Right ventricle myocardium superior (tissue), 1 donor: Measurements from ENCODE around the gene OGG1. TPM values are rescaled to one million over a fixed set of nuclear protein-coding genes. Genes with fewer than 3 reads are reported as not detected.
A peak's percentile ranks its signal among the peaks of the same experiment; 100 is the strongest.

Source experiments
- ATAC-seq: fragments of 200-7000 bp; cut with Tn5 transposase; one replicate; pipeline ENCODE4 v1.9.1; 2020; ENCODE audit warnings: mild to moderate bottlenecking; ENCODE audit not compliant: poor library complexity
- DNase-seq: peaks from one replicate; pipeline ENCODE4 v3.0.0-alpha.2; 2020
- intact Hi-C: fragments of 100-400 bp; cut with DNase I; formaldehyde crosslinking; loops from one replicate; pipeline ENCODE4 v1.11.2; 2022
- total RNA-seq: library from RNA; stranded (reverse); fragmentation: NEBNext Ultra II Directional; extraction: Animal tissue kit (Norgen Biotek cat#: 25700); gene quantifications from one replicate; pipeline ENCODE4 v1.2.1, GENCODE V29; 2021
- donor health status: DM: no; HTN: yes; CAD: no; lungs with severe emphysema.

OGG1 gene
- total RNA-seq, 1 donor from 2014 or later = 8.3 TPM

DNA sequence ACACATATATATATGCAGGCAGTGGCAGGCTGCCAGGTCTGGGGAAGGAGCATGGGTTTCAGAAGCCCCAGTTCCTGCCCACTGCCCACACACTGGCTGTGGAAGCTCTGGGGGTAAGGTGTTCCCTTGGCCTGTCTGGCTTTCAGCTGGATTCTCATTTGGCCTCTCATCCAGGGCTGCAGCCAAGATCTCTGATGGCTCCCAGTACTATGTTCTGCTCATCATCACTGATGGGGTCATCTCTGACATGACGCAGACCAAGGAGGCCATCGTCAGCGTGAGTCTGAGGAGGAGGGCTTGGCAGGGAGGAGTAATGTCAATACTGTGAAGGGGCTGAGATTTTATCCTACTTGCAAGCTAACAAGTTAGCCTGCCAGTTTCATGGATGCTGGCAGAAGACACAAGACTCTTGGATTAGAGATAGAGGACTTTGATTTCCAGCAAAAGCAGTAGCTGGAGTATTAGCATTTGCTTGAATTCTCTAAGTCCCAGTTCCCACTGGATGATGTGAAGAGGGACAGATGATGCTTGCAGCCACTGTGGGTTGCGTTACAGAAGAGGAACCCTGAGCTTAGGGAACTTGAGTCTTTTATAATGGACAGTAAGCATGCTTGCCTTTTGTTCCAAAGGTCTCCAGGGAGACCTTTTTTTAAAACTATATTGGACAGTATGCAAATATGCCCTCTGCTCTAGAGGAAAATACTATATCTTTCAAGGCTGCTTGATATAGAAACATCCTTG, 23.8 kb upstream of the OGG1 start:
- intact Hi-C loops = no loop called here
- no peak for ATAC-seq
- DNase-seq = no peak

DNA sequence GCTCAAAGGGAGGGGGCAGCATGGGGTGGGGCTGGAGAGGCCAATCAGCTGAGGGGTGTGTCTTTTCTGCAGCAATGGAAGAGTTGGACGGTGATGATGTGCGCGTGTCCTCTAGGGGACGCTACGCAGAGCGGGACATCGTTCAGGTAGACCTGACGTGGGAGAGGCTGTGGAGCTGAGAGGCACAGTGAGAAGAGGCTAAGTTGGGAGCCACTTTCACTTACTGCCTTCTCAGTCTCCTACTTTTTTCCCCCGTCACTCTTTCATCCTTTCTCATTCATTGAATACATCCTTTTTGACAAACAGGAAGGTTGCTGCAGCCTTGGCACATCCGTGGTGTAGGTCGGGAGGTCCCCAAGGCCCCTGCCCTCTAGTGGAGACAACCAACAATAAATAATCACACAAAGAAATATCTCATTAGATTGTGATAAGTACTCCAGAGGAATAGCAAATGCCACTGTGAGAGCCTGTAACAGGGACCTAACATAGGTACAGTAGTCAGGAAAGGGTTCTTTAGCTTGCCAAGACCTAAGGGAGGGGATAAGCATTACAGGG, 22.6 kb upstream of the OGG1 start:
- ATAC-seq (no peak), DNase-seq (no peak)
- intact Hi-C loops = no loop called here

DNA sequence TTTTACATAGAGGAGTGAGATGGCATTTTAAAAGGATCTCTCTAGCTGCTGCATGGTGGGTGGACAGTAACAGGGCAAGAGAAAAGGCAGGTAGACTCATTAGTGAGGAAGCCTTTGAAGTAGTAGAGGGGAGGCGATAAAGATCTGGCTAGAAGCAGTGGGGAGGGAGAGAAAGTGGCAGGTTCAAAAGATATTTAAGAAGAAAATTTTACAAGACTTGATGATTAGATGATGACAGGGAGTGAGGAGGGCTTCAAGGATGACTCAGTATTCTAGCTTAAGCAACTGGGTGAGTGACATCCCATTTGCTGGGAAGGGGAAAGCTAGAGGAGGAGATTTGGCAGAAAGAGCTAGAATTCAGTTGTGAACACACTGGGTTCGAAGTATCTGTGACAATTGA, 22.0 kb upstream of the OGG1 start:
- DNase-seq (no peak), ATAC-seq (no peak)
- intact Hi-C loops = no loop called here

DNA sequence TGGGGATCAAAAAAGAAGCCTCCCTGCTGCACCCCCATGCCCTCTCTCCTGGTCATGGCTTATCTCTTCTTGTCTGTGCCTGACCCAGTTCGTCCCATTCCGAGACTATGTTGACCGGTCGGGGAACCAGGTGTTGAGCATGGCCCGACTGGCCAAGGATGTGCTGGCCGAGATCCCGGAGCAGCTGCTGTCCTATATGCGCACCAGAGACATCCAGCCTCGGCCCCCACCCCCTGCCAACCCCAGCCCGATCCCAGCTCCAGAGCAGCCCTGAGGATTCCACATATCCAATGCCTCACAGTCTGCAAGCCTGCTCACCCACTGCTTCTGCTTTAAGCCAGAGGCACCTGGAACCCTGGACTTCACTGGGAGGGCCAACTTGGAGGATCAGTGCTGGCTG, 20.3 kb upstream of the OGG1 start:
- ATAC-seq (no peak), DNase-seq (no peak)
- intact Hi-C loops = no loop called here

DNA sequence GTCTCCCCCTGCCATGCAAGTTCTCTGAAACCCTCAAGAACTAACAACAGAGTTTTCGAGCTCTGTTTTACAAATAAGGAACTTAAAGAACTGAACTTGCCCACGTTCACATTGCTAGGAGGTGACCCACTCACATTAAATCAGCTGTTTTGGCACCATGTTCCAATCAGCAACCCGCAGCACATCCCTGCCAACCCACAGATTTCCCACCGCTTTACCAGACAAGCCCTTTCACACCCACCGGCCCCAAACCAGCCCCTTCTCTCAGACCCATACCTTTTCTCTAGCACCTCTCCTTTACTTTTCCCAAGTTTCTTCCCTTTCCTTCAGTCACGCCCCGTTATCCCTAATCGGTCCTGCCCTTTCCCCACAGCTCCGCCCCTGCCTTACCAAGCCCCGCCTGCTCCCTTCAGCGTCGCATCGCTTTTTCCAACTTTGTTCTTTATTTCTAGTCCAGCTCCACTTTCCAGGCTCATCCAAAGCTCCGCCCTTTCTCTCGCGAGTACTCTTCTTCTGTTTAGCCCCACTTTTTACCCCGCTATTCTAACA, 19.0 kb upstream of the OGG1 start:
- ATAC-seq (peak; percentile 76), DNase-seq (no peak)
- intact Hi-C loops = no loop called here

DNA sequence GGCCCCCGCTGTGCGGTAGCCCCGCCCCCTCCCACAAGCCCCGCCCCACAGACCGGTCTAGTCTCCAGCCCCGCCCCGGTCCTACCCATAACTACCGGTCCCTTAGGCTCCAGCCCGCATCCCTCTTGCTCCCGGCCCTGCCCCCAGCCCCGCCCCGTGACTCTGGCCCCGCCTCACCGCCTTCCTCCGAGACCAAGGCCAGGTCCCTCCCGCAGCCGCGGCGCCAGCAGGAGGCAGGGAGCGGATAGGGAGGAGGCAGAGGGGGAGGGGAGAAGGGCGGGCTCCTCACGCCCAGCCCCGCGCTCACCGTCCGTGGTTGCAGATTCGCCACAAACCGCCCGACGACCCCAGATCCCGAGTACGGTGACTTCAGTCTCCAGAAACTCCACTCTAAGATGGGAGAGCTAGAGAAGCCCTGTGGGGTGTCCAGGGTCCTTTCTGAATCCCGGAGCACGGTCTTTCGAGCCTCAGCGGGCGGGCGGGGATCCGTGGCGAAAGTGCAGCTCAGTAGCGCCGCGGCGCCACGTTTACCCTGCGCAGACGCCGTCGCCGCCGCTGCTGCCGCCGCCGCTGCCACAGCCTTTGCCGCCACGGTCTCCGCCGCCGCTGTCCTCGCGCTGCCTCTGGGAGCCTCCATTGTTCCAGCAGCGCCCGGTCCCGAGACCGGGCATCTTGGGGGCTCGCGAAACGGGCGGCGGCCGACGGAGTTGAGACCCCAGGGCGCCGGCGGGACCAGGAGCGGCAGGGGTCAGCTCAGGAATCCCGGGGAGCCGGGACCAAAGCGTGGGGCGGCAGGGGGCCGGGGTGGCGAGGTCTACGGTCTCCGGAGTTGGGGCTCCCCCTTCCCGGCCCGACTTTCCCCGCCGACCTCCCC, 18.3 kb upstream of the OGG1 start, which contains the start of gene BRPF1:
BRPF1 (plus strand) TSS at position 530 of the 874 bp plus-strand sequence. CDS start 2,406 bp downstream, outside the sequence.
- peak; percentile 100 for DNase-seq
- intact Hi-C loops = no loop called here
- ATAC-seq = peak; percentile 98

DNA sequence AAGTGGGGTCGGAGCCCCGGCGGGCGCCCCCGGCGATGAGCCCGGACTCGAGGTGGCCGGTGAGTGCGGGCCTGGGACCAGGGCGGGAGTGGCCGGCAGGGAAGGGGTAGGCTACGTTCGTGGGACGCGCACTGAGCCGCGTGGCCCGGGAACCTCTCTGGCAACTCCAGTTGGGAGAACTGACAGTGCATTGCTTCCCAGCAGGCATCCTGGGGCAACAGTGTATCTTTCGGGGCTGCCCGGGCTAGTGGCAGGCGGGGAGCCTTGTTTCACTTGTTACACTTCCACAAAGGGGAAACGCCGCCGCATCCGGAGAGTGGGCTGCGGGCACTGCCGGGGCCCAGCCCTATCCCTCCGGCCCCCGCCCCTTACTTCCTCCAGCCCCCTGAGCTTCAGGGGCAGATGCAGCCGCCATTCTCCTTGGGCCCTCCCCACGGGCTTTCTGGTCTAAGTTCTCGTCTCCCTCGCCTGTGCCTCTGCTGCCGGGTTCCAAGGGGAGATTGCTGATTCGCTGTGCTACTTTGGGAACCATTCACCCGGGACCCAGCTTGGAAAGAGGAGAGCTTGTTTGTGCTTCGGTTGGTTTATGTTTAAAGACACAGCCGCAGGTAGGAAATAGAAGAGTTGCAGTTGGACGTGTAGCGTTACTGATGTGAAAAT, 17.5 kb upstream of the OGG1 start:
- intact Hi-C loops = no loop called here
- DNase-seq (peak; percentile 62), ATAC-seq (no peak)

DNA sequence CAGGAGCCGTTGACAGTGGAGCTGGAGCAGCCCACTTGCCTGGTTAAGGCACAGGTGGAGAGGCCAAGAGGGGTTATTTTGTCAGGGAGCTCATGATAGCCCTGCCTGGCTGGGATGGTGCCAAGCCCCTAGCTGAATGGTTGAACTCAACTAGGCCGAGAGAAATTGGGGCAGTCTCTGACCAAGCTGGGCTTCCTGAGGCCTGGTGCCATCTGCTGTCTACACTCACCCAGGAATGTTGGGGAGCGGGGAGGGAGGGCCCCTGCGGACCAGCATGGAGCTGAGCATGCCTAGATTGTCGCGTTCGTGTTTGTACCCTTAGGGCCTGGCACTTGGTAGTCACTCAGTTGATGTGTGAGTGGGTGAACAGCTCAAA, 17.0 kb upstream of the OGG1 start:
- intact Hi-C loops = no loop called here

DNA sequence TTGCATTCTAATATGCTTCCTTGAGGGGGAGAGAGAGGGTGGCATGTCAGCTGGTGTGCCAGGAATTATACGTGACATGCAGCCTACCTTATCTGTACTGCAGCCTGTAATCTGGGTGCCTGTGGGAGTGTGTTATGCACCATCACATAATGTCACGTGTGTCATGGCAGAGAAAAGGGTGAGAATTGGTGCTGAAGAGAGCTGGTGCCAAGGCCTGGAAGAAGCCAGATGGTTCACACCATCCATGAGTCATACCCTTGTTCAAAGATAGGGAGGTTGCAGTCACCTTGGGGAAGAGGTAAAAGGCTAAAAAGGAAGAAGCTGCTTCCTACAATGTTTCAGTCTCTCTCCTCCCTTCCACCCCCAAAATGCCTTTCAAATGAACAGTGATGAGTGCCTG, 12.9 kb upstream of the OGG1 start:
- intact Hi-C loops = no loop called here
- ATAC-seq (no peak), DNase-seq (no peak)

More for the DNA sequence above, 17.0 kb upstream of the OGG1 start:
- DNase-seq (no peak), ATAC-seq (no peak)

DNA sequence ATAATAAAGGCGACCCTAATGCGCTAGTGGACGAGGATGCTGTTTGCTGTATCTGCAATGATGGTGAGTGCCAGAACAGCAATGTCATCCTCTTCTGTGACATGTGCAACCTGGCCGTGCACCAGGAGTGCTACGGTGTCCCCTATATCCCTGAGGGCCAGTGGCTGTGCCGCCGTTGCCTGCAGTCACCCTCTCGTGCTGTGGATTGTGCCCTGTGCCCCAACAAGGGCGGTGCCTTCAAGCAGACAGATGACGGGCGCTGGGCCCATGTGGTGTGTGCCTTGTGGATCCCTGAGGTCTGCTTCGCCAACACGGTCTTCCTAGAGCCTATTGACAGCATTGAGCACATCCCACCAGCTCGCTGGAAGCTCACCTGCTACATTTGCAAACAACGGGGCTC, 10.6 kb upstream of the OGG1 start:
- ATAC-seq = no peak

DNA sequence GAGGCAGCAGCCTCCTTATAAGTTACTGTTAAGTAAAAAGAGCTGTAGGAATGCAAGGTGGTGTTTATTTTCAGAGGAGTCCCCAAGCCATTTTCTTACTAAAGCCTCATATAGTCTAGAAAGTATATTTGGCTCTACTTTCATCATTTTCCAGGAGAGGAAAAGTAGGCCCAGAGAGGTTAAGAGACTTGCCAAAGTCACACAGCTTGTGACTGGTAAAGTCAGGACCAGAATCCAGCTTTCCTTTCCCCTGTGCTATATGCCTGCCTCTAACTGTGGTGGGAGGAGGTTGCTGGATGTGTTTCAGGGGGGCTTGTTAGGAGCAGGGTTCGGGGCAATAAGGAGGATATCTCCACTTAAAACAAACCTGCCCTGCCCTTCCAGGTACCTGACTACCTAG, 7.2 kb upstream of the OGG1 start:
- intact Hi-C loops = no loop called here
- DNase-seq (no peak), ATAC-seq (no peak)

More for the DNA sequence above, 10.6 kb upstream of the OGG1 start:
- intact Hi-C loops = no loop called here
- no peak for DNase-seq

DNA sequence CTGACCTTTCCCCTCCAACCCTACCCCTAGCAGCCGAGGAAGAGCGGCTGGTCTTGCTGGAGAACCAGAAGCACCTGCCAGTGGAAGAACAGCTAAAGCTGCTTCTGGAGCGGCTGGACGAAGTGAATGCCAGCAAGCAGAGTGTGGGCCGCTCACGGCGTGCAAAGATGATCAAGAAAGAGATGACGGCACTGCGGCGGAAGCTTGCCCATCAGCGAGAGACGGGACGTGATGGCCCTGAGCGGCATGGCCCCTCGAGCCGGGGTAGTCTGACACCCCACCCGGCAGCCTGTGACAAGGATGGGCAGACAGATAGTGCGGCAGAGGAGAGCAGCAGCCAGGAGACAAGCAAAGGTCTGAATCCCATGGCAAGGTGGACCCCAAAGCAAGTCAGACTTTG, 6.2 kb upstream of the OGG1 start:
- intact Hi-C loops = no loop called here

DNA sequence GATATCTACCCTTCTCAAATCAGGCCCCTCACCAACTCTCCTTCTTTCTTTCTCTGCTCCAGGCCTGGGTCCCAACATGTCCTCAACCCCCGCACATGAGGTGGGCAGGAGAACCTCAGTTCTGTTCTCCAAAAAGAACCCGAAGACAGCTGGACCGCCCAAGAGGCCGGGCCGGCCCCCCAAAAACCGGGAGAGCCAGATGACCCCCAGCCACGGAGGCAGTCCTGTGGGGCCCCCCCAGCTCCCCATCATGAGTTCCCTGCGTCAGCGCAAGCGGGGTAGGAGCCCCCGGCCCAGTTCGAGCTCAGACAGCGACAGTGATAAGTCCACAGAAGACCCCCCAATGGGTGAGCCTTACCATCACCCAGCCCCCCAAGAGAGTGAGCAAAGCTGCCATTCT, 5.6 kb upstream of the OGG1 start:
- intact Hi-C loops = no loop called here
- DNase-seq (no peak), ATAC-seq (no peak)

More for the DNA sequence above, 6.2 kb upstream of the OGG1 start:
- DNase-seq (no peak), ATAC-seq (no peak)

DNA sequence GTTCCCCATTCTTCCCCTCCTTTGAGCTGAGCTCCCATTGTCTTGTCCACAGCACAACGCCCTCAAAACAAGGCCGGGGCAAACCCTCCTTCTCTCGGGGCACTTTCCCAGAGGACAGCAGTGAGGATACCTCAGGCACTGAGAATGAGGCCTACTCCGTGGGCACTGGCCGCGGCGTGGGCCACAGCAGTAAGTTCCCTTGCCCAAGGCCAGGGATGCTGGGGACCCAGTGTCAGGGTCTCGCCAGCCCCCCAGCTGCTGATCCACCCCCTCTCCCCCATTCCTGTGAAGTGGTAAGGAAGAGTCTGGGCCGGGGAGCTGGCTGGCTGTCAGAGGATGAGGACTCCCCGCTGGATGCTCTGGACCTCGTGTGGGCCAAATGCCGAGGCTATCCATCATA, 4.2 kb upstream of the OGG1 start:
- no peak for DNase-seq
- intact Hi-C loops = no loop called here
- ATAC-seq = no peak

DNA sequence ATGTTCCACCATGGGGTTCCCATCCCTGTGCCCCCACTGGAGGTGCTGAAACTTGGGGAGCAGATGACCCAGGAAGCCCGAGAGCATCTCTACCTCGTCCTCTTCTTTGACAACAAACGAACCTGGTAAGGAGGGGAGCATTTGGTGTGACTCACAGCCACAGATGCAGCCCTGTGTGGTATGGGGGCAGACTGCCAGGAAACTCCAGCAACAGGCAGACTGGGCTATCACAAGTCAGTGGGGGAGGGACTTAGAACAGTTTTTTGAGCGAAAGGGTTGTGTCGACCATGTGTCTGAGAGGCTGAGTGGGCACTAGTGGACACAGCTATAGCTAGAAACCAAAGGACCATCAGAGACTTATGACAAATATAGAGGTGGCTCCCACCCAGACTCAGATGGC, 3.4 kb upstream of the OGG1 start:
- intact Hi-C loops = no loop called here
- ATAC-seq (no peak), DNase-seq (no peak)

DNA sequence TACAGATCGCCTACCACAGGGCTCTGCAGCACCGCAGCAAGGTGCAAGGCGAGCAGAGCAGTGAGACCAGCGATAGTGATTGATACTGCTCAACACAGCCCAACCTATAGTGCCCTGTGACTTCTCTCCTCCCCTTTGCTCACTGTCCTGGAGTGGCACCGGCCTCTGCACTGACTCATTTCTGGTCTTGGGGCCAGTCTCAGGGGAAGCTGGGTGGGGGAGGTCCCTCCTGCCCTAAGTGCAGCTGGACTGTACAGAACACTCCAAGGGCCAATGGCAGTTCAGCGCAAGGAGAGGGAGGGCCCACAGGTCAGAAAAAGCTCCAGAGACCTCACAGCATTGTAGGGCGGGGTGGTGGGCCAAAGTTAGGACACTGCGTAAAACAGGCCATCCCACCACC, 2.5 kb upstream of the OGG1 start:
- intact Hi-C loops = no loop called here
- no peak for ATAC-seq
- DNase-seq = no peak

DNA sequence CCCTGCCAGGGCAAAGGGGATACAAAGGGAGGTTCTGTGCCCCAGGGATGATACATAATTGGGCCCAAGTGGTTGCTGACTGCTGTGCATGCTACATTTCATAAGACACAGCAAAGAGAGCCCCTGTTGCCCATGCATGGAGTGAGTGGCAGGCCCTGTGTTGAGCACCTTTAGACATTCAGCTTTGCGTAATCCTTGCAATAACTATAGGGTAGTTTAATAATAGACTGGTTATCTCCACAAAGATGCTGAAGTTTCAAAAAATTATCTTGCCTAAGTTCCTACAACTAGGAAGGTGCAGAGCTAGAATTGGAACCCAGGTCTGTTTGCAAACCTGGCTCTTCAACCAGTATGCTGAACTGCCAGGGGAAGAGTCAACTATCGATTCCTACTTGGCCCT, 1.7 kb upstream of the OGG1 start:
- intact Hi-C loops = no loop called here
- DNase-seq = no peak
- ATAC-seq = no peak

DNA sequence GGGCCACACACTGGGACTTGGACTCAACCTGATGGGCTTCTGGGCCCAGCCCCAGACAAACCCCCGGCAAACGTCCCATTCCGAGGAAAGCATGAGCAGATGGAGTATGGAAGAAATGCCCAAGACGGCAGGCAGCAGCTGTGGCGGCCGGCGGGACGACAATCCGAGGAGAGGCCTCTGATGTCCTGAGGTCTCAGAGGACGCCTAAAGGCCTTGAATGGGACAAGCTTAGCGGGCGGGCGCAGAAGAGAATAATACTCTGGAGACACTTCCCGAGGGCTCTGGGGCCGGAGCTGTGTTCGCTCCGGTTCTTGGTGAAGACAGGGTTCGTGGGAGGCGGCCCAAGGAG, 482 bp upstream of the OGG1 start:
- ATAC-seq = peak; percentile 3
- intact Hi-C loops = no loop called here
- DNase-seq = no peak
